PC-3 (cell line): ENCODE results near the gene MYH13. TPM values are rescaled to one million over a fixed set of nuclear protein-coding genes. Genes with fewer than 3 reads are reported as not detected.

Source experiments
- ATAC-seq: fragments of 200-7000 bp; cut with Tn5 transposase; 2 replicates; pipeline ENCODE4 v1.9.1; 2020; ENCODE audit warnings: mild to moderate bottlenecking, moderate library complexity
- BruUV-seq: library from RNA; stranded (reverse); fragments of 400-500 nt; replicated peaks from 2 replicates; lab custom pipeline; 2021; lab: Mats Ljungman, UMichigan
- CTCF ChIA-PET: fragments of 300-600 bp; sonication (Branson Sonifier 250); formaldehyde crosslinking; loops from one replicate; lab custom pipeline; 2022; ENCODE audit warnings: antibody characterized with exemption; lab: Charles Lee
- POLR2A ChIA-PET: fragments of 300-600 bp; sonication (Branson Sonifier 250); formaldehyde crosslinking; loops from one replicate; lab custom pipeline; 2022; ENCODE audit warnings: antibody characterized with exemption; ENCODE audit not compliant: unreplicated experiment; lab: Charles Lee
- DNase-seq: peaks from one replicate; pipeline ENCODE4 v3.0.0-alpha.2; 2015
- H2AFZ ChIP-seq: fragments of 300-600 bp; sonication (generic); 2 replicates; pipeline ENCODE4 v1.6.0; 2016; ENCODE audit warnings: antibody characterized with exemption, low read length
- H3F3A ChIP-seq: fragments of 300-600 bp; sonication (generic); one replicate; pipeline ENCODE4 v1.6.0; 2017; ENCODE audit warnings: antibody characterized with exemption, low read length, control low read depth, mild to moderate bottlenecking; ENCODE audit not compliant: unreplicated experiment
- H3K27ac ChIP-seq: fragments of 300-600 bp; sonication (generic); 2 replicates; pipeline ENCODE4 v1.5.1; 2016; ENCODE audit warnings: mild to moderate bottlenecking, low read length
- H3K27me3 ChIP-seq: fragments of 300-600 bp; sonication (generic); 2 replicates; pipeline ENCODE4 v1.6.1; 2016; ENCODE audit warnings: low read length, mixed read lengths
- H3K36me3 ChIP-seq: fragments of 300-600 bp; sonication (generic); 2 replicates; pipeline ENCODE4 v1.6.1; 2016; ENCODE audit warnings: low read depth, mixed run types, low read length, mixed read lengths
- H3K4me1 ChIP-seq: fragments of 300-600 bp; sonication (generic); 2 replicates; pipeline ENCODE4 v1.5.1; 2016; ENCODE audit warnings: low read length; ENCODE audit not compliant: insufficient read depth
- H3K4me2 ChIP-seq: fragments of 300-600 bp; sonication (generic); 2 replicates; pipeline ENCODE4 v1.6.0; 2016; ENCODE audit warnings: low read length
- H3K4me3 ChIP-seq: fragments of 300-600 bp; sonication (generic); 2 replicates; pipeline ENCODE4 v1.5.1; 2016; ENCODE audit warnings: mild to moderate bottlenecking, low read length, mixed read lengths
- H3K79me2 ChIP-seq: fragments of 300-600 bp; sonication (generic); 2 replicates; pipeline ENCODE4 v1.6.1; 2017; ENCODE audit warnings: low read length, mixed read lengths
- H3K9ac ChIP-seq: fragments of 300-600 bp; sonication (generic); 2 replicates; pipeline ENCODE4 v1.6.0; 2016; ENCODE audit warnings: mild to moderate bottlenecking, low read length
- H3K9me2 ChIP-seq: fragments of 300-600 bp; sonication (generic); replicated peaks from 2 replicates; pipeline ENCODE4 v1.6.1; 2016; ENCODE audit warnings: mixed run types, low read length, mixed read lengths
- H3K9me3 ChIP-seq: fragments of 300-600 bp; sonication (generic); 2 replicates; pipeline ENCODE4 v1.6.1; 2016; ENCODE audit warnings: low read length, mixed read lengths
- H4K20me1 ChIP-seq: fragments of 300-600 bp; sonication (generic); 2 replicates; pipeline ENCODE4 v1.6.1; 2016; ENCODE audit warnings: low read length, mixed read lengths
- CTCF ChIP-seq: fragments of 300-600 bp; sonication (generic); conservative IDR thresholded peaks from 2 replicates; pipeline ENCODE4 v1.5.1; 2017; ENCODE audit warnings: antibody characterized with exemption, low read depth, mild to moderate bottlenecking, low read length
- EZH2 ChIP-seq: fragments of 300-600 bp; sonication (generic); IDR thresholded peaks from one replicate; pipeline ENCODE4 v1.6.1; 2017; ENCODE audit warnings: antibody characterized with exemption, mild to moderate bottlenecking, low read length; ENCODE audit not compliant: unreplicated experiment
- EZH2phosphoT487 ChIP-seq: fragments of 300-600 bp; sonication (generic); IDR thresholded peaks from 2 replicates; pipeline ENCODE4 v1.6.1; 2018; ENCODE audit warnings: mild to moderate bottlenecking, antibody characterized with exemption, low read length, borderline replicate concordance
- intact Hi-C: fragments of 100-400 bp; cut with micrococcal nuclease; formaldehyde crosslinking; loops from 2 replicates; pipeline ENCODE4 v1.9.0; 2023
- total RNA-seq: library from RNA; depleted of rRNA; stranded (reverse); fragments of >200 nt; gene quantifications from 2 replicates; pipeline ENCODE4 v1.2.3, GENCODE V29; 2014

The MYH13 gene
- total RNA-seq, 1 experiment from 2014 or later = not detected

DNA sequence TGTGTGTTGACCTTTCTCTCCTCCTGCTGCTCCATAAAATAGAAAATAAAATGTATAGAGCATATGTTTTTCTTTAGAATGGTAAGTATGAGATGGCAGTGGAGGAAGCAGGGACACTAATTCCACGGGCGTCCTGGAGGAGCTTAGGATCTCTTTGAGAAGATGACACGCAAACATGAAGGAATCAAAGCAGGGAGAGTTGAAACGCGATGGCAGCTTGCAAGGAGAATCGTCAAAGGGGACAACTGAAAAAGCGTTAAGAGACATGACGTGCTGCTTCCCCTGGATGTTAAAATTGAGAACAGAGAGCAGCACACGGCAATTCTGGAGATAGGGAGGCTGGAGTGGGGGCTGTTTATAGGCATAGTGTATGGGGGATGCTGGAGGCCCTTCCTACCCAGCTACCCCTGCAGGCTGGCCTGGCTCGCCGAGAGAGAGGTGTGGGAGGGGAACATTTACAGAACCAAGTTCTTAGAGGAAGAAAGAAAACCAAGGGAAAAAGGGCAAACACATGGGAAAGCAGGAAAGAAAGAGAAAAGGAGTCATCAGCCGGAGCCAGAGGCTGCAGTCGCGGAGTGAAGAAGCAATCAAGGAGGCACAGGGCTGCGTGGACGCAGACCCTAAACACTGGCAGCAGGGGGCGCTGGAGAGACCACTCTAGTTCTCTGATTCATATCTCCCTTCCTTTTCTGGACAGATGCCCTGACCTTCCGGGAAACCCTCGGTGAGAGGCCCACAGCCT, 55.8 kb downstream of the MYH13 start:
- no peaks in the 10 kb centered on the region for H3K9me3 ChIP-seq
- no peaks in the 10 kb centered on the region for H3K9me2 ChIP-seq
- no peak overlapping the region for H2AFZ ChIP-seq
- DNase-seq (peak; percentile 23), ATAC-seq (no peak)
- no peak overlapping the region for H3K27ac ChIP-seq
- POLR2A ChIA-PET = no interaction called here
- H3K4me1 ChIP-seq = no peaks in the 10 kb centered on the region
- intact Hi-C loops = no loop called here
- no peak for TF ChIP-seq EZH2
- TF ChIP-seq CTCF = peak; percentile 56
- H3F3A ChIP-seq = no peaks in the 10 kb centered on the region
- H4K20me1 ChIP-seq = no peaks in the 10 kb centered on the region
- H3K36me3 ChIP-seq = no peaks in the 10 kb centered on the region; the same call in 1 of the 2 replicates
- H3K4me3 ChIP-seq = no peak overlapping the region
- CTCF ChIA-PET = no interaction called here
- BruUV-seq = no TSS peak
- H3K9ac ChIP-seq = no peak overlapping the region
- no peaks in the 10 kb centered on the region for H3K79me2 ChIP-seq
- no peak overlapping the region for H3K4me2 ChIP-seq
- H3K27me3 ChIP-seq = no peaks in the 10 kb centered on the region

DNA sequence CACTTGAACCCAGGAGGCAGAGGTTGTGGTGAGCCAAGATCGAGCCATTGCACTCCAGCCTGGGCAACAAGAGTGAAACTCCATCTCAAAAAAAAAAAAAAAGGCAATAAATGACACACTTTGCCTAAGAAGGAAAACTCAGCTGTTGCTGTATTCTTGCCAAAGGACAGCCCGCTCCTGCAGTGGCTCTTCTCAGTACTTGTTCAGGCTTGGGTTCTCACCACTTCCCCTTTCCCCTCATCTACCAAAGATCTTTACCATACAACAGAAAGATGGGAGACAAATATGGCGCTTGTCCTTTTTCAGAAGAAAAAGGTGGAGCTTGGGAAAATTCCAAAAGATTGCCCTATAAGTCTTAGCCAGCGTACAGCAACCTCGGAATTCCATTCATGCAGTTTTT, 58.5 kb downstream of the MYH13 start:
- no peaks in the 10 kb centered on the region for H3K4me1 ChIP-seq
- intact Hi-C loops = no loop called here
- ATAC-seq (no peak), DNase-seq (no peak)
- no peaks in the 10 kb centered on the region for H3K9me3 ChIP-seq
- no peaks in the 10 kb centered on the region for H4K20me1 ChIP-seq
- no peak overlapping the region for H3K27ac ChIP-seq
- no peak overlapping the region for H3K9ac ChIP-seq
- TF ChIP-seq CTCF (no peak), EZH2phosphoT487 (no peak), EZH2 (no peak)
- CTCF ChIA-PET = no interaction called here
- H3K27me3 ChIP-seq = no peaks in the 10 kb centered on the region; the same call in 1 of the 2 replicates
- H3K9me2 ChIP-seq = no peaks in the 10 kb centered on the region
- POLR2A ChIA-PET = no interaction called here
- H3K79me2 ChIP-seq = no peaks in the 10 kb centered on the region
- H3K4me3 ChIP-seq = no peak overlapping the region
- no peak overlapping the region for H2AFZ ChIP-seq
- no peak overlapping the region for H3K4me2 ChIP-seq
- no peaks in the 10 kb centered on the region for H3F3A ChIP-seq
- H3K36me3 ChIP-seq = no peaks in the 10 kb centered on the region; the same call in 1 of the 2 replicates
- BruUV-seq = no TSS peak

- Histone ChIP-seq H3K4me3 (no peak overlapping the region), H2AFZ (no peak overlapping the region), H3K27me3 (no peaks in the 10 kb centered on the region; the same call in 1 of the 2 replicates), H4K20me1 (no peaks in the 10 kb centered on the region), H3K4me2 (no peak overlapping the region), H3K9me3 (no peaks in the 10 kb centered on the region), H3K9me2 (no peaks in the 10 kb centered on the region), H3F3A (no peaks in the 10 kb centered on the region), H3K9ac (no peak overlapping the region), H3K79me2 (no peaks in the 10 kb centered on the region), H3K27ac (no peak overlapping the region), H3K36me3 (no peaks in the 10 kb centered on the region; the same call in 1 of the 2 replicates), H3K4me1 (no peaks in the 10 kb centered on the region)
- BruUV-seq = no TSS peak
- TF ChIP-seq EZH2phosphoT487 (no peak), CTCF (no peak), EZH2 (no peak)
- ChIA-PET CTCF (no interaction called here), POLR2A (no interaction called here)
- intact Hi-C loops = no loop called here
- ATAC-seq = no peak
- DNase-seq = no peak
Observed at GRCh38 chr17:10313037-10313672, 59.7 kb downstream of the MYH13 start.
